Measurements from ENCODE around the gene RASA4B. TPM values are rescaled to one million over a fixed set of nuclear protein-coding genes. Genes with fewer than 3 reads are reported as not detected.
"Not testable (repeated sequence)": the region's sequence is repeated elsewhere in the genome, so short reads cannot be mapped to it uniquely, and the experiment has no call there.

The RASA4B gene
- total and polyA plus RNA-seq, 9 of the 15 experiments (the other 6 are each of a cell fraction or from before 2014, with no cell fraction given), result 0.01 to 2.9 (median 1.5) TPM; not detected in 1

DNA sequence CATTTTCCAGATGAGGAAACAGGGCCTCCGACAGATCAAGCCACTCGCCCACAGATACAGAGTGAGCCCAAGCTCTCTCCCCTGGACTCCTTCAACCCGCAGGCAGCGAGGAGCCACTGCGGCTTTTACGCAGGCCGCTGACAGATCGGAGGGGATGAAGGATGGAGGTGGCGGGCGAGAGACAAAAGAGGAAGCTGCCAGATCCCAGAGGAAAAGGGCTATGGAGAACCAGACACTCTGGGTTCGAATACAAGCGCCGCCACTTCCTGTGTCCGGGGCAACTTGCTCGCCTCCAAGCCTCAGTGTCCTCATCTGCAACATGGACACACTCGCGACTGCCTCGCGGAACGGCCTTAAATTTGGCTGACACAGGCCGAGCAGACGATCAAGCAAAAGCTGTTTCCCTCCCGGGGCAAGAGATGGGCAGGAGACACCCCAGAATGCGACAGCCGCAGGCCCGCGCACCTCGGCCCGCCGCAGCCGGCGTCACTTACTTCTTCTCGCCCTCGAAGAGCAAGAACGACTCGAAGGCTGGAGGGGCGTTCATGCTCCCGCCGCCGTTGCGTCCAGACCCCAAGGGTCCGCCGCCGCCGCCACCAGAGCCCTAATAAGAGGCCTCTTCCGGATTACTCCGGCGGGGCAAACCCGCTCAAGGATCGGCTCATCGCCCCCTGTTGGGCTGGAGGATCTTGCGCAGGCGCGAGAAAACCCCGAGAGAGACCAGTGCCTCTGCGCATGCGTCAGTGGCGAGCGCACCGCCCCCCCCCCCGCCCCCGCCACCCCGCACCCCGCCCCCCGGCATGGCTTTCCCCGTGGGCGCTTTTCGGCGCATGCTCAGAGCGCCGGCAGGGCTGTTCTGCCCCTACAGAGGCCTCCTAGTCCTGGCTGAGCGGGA is 39.0 kb downstream of the RASA4B start, which contains the start of gene POLR2J (continued):
- TF ChIP-seq, protein P1, sequence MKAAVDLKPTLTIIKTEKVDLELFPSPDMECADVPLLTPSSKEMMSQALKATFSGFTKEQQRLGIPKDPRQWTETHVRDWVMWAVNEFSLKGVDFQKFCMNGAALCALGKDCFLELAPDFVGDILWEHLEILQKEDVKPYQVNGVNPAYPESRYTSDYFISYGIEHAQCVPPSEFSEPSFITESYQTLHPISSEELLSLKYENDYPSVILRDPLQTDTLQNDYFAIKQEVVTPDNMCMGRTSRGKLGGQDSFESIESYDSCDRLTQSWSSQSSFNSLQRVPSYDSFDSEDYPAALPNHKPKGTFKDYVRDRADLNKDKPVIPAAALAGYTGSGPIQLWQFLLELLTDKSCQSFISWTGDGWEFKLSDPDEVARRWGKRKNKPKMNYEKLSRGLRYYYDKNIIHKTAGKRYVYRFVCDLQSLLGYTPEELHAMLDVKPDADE (conservative IDR thresholded peaks at IDR 0.05; ENCODE audit: control insufficient read depth, low read depth, low read length), result 0 out of 2 replicates have a peak, but pooled peaks have one; percentile 44
- TF ChIP-seq YY1 (IDR thresholded peaks at IDR 0.05; ENCODE audit: borderline replicate concordance in 1 of 3, control insufficient read depth in 1 of 3, extremely low read depth in 1 of 3, insufficient read depth in 3 of 3, insufficient read length in 1 of 3, insufficient replicate concordance in 2 of 3, low read depth in 1 of 3, low read length in 2 of 3) (peak in 1 of 3 experiments; percentile 30), MAZ (CRISPR knock-in tag; conservative IDR thresholded peaks at IDR 0.05 in 1 of 2, IDR thresholded peaks at IDR 0.05 in 1 of 2) (peak in 1 of 2 experiments; percentile 46; a peak in 1 of 4 replicates), SP2 (IDR thresholded peaks at IDR 0.05; ENCODE audit: extremely low read depth, low read depth, low read length, poor library complexity, severe bottlenecking) (peak; percentile 55), SIN3A (IDR thresholded peaks at IDR 0.05; ENCODE audit: borderline replicate concordance in 2 of 2, control insufficient read depth in 1 of 2, low read depth in 2 of 2, low read length in 2 of 2) (peak in 1 of 2 experiments; percentile 16; a peak in 1 of 4 replicates), CREM (IDR thresholded peaks at IDR 0.05; ENCODE audit: low read depth) (peak; percentile 34; the same call in 1 of the 2 replicates), ZBTB7A (IDR thresholded peaks at IDR 0.05; ENCODE audit: borderline replicate concordance, control insufficient read depth, low read depth, low read length) (peak; percentile 33; the same call in 1 of the 2 replicates), POLR2G (IDR thresholded peaks at IDR 0.05; ENCODE audit: low read depth, low read length) (peak; percentile 75), MBD2 (IDR thresholded peaks at IDR 0.05; ENCODE audit: borderline replicate concordance, low read depth) (0 out of 2 replicates have a peak, but pooled peaks have one; percentile 33), HCFC1 (IDR thresholded peaks at IDR 0.05; ENCODE audit: low read depth, low read length) (peak; percentile 56), ELF1 (tag; IDR thresholded peaks at IDR 0.05) (peak; percentile 74), TAF1 (IDR thresholded peaks at IDR 0.05; ENCODE audit: control insufficient read depth, extremely low read depth, insufficient read depth, low read length, severe bottlenecking) (peak; percentile 79)
- TF ChIP-seq, protein P2, sequence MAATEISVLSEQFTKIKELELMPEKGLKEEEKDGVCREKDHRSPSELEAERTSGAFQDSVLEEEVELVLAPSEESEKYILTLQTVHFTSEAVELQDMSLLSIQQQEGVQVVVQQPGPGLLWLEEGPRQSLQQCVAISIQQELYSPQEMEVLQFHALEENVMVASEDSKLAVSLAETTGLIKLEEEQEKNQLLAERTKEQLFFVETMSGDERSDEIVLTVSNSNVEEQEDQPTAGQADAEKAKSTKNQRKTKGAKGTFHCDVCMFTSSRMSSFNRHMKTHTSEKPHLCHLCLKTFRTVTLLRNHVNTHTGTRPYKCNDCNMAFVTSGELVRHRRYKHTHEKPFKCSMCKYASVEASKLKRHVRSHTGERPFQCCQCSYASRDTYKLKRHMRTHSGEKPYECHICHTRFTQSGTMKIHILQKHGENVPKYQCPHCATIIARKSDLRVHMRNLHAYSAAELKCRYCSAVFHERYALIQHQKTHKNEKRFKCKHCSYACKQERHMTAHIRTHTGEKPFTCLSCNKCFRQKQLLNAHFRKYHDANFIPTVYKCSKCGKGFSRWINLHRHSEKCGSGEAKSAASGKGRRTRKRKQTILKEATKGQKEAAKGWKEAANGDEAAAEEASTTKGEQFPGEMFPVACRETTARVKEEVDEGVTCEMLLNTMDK (IDR thresholded peaks at IDR 0.05; ENCODE audit: borderline replicate concordance, insufficient read depth, low read depth, low read length, poor library complexity, severe bottlenecking), result peak; percentile 77
- TF ChIP-seq, protein P3, sequence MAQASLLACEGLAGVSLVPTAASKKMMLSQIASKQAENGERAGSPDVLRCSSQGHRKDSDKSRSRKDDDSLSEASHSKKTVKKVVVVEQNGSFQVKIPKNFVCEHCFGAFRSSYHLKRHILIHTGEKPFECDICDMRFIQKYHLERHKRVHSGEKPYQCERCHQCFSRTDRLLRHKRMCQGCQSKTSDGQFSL (CRISPR knock-in tag; IDR thresholded peaks at IDR 0.05), result not testable (repeated sequence)
- TF ChIP-seq, protein P3 (tag; IDR thresholded peaks at IDR 0.05), result peak in 1 of 2 experiments; percentile 91; a peak in 2 of 4 replicates
- TF ChIP-seq, protein P4, sequence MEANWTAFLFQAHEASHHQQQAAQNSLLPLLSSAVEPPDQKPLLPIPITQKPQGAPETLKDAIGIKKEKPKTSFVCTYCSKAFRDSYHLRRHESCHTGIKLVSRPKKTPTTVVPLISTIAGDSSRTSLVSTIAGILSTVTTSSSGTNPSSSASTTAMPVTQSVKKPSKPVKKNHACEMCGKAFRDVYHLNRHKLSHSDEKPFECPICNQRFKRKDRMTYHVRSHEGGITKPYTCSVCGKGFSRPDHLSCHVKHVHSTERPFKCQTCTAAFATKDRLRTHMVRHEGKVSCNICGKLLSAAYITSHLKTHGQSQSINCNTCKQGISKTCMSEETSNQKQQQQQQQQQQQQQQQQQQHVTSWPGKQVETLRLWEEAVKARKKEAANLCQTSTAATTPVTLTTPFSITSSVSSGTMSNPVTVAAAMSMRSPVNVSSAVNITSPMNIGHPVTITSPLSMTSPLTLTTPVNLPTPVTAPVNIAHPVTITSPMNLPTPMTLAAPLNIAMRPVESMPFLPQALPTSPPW (CRISPR knock-in tag; IDR thresholded peaks at IDR 0.05), result peak; percentile 80
